OCI-LY3 (cell line): Measurements from ENCODE around the gene DPYD.

Experiments used
- EZH2phosphoT487 ChIP-seq: fragments of 200-600 bp; shearing (Covaris generic); IDR thresholded peaks from 2 replicates; pipeline ENCODE4 v1.6.1; 2018; ENCODE audit warnings: antibody characterized with exemption, mixed run types, low read depth
- TF ChIP-seq, protein P1 (sequence below): fragments of 200-600, 300-600 bp; sonication (generic); IDR thresholded peaks from 2 replicates; pipeline ENCODE4 v1.5.1; 2014; ENCODE audit warnings: antibody characterized with exemption, low read length, low read depth

GRCh38 chr1:97647776-97648175 lies 273.1 kb downstream of the DPYD start:
- TF ChIP-seq, protein P1, sequence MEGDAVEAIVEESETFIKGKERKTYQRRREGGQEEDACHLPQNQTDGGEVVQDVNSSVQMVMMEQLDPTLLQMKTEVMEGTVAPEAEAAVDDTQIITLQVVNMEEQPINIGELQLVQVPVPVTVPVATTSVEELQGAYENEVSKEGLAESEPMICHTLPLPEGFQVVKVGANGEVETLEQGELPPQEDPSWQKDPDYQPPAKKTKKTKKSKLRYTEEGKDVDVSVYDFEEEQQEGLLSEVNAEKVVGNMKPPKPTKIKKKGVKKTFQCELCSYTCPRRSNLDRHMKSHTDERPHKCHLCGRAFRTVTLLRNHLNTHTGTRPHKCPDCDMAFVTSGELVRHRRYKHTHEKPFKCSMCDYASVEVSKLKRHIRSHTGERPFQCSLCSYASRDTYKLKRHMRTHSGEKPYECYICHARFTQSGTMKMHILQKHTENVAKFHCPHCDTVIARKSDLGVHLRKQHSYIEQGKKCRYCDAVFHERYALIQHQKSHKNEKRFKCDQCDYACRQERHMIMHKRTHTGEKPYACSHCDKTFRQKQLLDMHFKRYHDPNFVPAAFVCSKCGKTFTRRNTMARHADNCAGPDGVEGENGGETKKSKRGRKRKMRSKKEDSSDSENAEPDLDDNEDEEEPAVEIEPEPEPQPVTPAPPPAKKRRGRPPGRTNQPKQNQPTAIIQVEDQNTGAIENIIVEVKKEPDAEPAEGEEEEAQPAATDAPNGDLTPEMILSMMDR: no peak
- no peak for TF ChIP-seq EZH2phosphoT487
